ENCODE results near the gene ZNF777.
"Not testable (repeated sequence)": the region's sequence is repeated elsewhere in the genome, so short reads cannot be mapped to it uniquely, and the experiment has no call there.

Gene ZNF777

GRCh38 chr7:149498811-149499210, 37.9 kb upstream of the ZNF777 start:
- TF ChIP-seq CTCF (IDR thresholded peaks at IDR 0.05; ENCODE audit: low read depth, low read length): no peak
- no peak overlapping the region for H3K4me3 ChIP-seq (ENCODE audit: low read depth, low read length)

DNA sequence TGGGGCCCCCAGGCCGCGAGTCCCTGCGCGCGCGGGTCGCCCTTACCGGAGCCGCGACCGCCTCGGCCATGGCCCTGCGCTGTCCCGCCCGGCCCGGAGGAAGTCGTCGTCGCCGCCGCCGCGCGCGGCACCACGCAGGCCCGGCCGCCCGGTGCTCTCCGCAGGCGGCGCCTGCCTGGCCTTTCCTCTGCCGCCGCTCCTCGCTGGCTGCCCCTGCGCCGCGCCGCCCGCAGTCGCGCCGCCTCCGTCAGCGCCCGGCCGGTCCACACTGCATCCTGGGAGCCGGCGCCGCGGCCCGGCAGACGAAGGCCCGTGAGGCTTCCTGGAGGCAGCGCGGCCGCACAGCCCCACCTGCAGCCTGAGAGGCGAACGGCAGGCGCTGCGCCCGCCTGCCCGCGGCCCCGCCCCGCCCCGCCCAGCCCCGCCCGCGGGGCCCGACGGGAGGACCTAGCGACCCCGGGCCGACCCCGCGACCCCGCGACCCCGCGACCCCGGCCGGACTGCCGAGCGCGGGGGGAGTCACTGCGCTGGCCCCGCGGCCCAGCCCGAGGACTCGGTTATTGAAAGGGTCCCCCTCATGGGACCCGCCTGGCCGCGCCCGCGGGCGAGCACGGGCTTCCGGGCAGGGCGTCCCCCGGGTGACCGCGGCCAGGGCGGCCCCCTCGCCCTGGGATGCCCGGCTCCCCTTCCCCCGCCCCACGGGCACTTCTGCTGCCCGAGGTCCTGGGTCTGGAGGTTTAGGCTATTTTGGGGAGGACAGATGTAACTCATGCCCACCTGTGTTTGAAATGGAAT, 36.8 kb upstream of the ZNF777 start, which contains the start of gene ZNF746:
TSS of gene ZNF746 (minus strand) at position 343 of the 795 bp plus-strand sequence. CDS start at position 70, 273 bp downstream.
- 0 out of 2 replicates have a peak, but pooled peaks have one; percentile 27 for TF ChIP-seq CTCF (IDR thresholded peaks at IDR 0.05; ENCODE audit: low read depth, low read length)
- peak within 1 kb of the TSS; percentile 68 for H3K4me3 ChIP-seq (ENCODE audit: low read depth, low read length)

DNA sequence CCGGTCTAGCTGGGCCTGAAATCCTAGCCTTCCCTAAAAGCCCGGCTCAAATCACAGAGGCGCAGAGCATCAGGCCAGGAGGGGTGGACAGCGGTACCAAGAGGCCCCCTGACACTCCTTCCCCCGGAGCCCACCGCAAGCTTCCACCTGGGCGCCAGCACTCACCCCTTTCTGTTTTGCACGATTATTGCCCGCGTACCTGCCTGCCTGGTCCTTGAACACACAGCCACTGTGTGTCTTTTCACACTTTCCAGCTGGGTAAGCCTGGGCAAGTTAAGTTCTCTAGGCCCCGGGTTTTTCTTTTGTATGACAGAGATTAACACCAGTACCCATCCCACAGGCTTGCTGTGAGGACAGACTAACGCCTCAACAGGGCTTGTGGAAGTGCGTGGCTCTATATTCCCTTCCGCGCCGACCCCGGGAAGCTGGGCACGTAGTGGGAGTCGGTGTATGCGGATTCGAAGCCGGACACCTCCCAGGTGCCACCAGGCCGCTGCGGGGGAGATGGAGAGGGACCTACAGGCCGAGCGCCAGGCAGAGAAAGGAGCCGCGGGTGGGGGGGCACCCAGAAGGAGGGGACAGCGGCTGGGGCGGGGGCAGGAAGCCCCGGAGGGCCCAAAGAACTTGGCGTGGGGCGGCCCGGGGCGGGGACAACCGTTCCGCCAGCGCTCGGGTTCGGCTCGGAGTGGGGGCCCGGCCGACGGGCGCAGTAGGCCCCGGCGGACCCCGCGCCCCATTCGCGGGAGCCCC, 36.0 kb upstream of the ZNF777 start:
- peak overlapping the region; percentile 68 for H3K4me3 ChIP-seq (ENCODE audit: low read depth, low read length)

GRCh38 chr7:149495785-149496641, 35.2 kb upstream of the ZNF777 start:
- TF ChIP-seq CTCF (IDR thresholded peaks at IDR 0.05; ENCODE audit: low read depth, low read length): no peak
- H3K4me3 ChIP-seq (ENCODE audit: low read depth, low read length): peak overlapping the region; percentile 68

More for the DNA sequence above, 36.0 kb upstream of the ZNF777 start:
- no peak for TF ChIP-seq CTCF (IDR thresholded peaks at IDR 0.05; ENCODE audit: low read depth, low read length)

GRCh38 chr7:149494738-149495368, 34.0 kb upstream of the ZNF777 start:
- no peak for TF ChIP-seq CTCF (IDR thresholded peaks at IDR 0.05; ENCODE audit: low read depth, low read length)
- H3K4me3 ChIP-seq (ENCODE audit: low read depth, low read length): no peak overlapping the region

- not testable (repeated sequence) for H3K4me3 ChIP-seq (ENCODE audit: low read depth, low read length)
These were observed 33.1 kb upstream of the ZNF777 start for GRCh38 chr7:149493975-149494374.

- no peak overlapping the region for H3K4me3 ChIP-seq (ENCODE audit: low read depth, low read length)
- no peak for TF ChIP-seq CTCF (IDR thresholded peaks at IDR 0.05; ENCODE audit: low read depth, low read length)
These were observed 32.5 kb upstream of the ZNF777 start for GRCh38 chr7:149493366-149493765.
